GM18868 (cell line): ENCODE results near the gene SPACDR.
A peak's percentile ranks its signal among the peaks of the same experiment; 100 is the strongest.

ENCODE experiments used
- ATAC-seq: cut with Tn5 transposase; IDR thresholded peaks from one replicate; pipeline ENCODE4 v1.9.1; 2021; ENCODE audit warnings: mild to moderate bottlenecking, moderate library complexity; ENCODE audit not compliant: unreplicated experiment

Gene SPACDR

DNA sequence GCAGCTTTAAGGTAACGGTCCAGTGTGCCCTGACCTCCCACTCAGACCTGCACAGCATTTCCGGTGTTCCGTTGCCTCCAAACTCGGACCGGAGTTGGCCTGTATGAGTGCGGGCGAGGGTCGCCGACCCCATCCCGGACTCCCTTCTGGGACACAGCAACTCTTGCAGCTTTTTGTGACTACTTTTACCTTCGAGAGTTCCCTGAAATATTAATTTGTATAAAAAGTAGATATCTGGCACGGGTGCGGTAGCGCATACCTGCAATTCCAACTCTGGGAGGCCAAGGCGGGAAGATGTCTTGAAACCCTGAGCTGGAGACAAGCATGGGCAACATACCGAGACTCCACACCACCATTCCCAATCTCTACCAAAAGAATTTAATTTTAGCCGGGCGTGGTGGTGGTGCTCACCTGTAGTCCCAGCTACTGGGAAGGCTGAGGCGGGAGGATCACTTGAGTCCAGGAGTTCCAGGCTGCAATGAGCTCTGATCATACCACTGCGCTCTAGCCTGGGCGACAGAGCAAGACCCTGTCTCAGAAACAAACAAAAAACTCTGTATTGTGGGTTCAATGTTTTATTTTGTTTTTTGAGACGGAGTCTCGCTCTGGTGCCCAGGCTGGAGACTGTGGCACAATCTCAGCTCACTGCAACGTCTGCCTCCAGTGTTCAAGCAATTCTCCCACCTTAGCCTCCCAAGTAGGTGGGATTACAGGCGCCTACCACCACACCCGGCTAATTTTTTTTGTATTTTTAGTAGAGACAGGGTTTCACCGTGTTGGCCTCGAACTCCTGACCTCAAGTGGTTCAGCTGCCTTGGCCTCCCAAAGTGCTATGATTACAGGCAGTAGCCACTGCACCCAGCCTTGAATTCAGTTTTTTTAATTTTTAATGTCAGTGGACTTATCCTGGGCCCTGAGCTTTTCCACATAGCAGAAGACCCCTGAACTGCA lies 26.6 kb downstream of the SPACDR start:
- ATAC-seq = no peak

DNA sequence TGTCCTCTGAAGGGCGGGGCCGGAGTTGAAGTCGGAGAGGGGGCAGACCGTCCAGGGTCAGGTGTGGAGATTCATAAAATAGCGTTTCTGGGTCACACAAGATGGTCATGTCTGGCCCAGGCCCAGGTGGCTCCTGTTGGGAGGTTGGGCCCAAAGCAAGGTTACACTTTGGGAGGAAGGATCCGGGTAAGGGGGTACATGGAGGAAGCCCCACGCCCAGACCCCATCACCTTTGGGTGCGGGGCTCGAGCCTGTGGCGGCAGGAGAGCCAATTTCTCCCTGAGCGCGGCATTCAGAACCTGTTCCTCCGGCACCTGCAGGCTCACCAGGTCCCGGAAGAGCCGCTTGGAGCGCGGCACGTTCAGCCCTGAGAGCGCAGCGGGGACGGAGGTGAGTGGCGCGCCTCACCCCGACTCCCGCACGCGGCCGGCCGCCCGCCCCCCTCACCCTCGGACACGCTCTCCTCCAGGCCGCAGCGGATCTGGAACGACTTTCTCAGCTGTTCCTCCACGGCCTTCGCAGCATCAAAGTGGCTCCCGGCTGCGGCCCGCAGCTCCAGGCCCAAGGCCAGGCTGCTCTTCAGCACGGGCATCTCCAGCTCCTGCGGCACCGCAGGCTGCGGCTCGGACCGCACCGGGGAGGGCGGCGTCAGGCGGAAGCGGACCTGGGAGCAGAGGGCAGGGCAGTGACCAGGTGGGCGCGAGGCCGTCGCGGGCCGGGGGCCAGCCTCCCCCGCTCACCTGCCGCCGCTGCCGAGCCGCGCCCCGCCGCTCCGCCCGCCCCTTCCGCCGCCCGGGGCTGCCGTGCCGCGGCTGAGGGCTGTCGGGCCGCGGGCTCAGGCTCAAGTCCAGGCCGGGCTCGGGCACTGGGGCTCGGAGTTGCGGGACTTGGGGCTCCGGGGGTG lies 28.4 kb downstream of the SPACDR start:
- ATAC-seq = peak; percentile 18

DNA sequence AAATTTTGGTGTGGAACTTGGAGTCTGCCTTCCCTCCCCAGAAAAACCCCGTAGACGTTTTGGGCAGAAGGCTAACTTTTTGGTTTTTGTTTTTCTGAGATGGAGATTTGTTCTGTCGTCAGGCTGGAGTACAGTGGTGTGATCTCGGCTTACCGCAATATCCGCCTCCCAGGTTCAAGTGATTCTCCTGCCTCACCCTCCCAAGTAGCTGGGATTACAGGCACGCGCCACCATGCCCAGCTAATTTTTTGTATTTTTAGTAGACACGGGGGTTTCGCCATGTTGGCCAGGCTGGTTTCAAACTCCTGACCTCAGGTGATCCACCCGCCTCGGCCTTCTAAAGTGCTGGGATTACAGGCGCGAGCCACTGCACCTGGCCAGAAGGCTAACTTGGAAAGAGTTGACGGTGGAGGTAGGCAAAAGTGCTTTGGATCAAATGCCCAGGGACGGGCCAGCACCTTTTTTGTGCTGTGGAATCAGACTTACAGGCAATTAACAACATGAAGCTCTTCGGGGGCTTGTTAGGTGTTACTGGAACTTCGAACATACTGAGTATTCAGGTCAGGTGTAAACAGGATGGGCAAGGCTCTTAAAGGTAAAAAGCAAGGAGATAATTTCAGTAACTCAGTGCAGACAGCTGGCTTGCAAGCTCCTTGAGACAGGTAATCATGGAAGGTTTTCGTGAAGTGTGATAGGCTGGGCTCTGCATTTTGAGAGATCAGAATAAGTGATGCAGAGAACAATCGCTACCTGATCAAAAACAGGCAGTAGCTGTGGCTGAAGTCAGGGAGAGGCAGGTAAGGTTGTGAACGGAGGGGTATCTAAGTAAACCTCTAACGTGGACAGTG lies 29.5 kb downstream of the SPACDR start:
- no peak for ATAC-seq

DNA sequence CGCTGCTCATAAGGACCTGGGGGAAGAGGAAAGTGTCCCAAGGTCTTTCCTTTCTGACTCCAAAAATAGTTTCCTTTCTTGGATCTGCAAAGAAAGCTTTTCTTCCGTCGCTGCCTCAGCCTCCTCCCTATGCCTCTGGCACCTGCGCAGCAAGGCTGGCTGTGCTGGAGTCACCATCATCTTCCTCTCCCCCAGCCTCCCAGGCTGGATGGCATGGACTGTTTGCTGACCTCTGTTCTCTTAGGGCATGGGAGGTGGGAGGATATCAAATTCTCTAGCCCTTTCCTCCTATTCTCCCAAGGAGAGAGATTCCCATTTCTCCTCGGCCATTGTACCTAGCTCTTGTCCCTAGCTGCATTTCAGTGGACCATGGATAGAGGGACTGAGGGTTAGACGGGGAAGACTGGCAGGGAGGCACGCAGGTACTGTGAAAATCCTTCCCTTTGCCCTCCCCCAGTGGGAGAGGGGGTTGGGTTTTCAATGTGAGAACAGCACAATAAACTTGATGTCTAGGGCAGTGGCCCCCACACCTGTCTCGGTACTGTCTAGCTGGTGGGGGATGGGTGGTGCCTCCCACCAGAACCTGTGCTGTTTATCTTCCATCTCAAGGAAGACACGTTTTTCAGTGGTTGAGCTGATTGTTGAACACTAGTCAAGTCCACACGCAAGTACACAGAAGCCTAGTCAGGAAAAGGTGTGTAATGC lies 30.3 kb downstream of the SPACDR start:
- ATAC-seq = no peak

DNA sequence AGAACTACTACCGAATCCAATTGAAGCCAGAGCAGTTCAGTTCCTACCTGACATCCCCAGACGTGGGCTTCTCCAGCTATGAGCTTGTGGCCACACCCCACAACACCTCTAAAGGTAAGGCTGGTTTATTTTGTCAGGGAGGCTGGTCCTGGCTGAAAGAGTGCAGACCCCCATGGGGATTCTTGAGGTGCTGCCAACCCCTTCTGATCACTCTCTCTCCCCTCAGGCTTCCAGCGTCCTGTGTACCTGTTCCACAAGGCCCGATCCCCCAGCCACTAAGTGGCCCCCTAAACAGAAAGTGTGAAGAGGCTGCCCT lies 30.8 kb downstream of the SPACDR start:
- ATAC-seq = no peak

DNA sequence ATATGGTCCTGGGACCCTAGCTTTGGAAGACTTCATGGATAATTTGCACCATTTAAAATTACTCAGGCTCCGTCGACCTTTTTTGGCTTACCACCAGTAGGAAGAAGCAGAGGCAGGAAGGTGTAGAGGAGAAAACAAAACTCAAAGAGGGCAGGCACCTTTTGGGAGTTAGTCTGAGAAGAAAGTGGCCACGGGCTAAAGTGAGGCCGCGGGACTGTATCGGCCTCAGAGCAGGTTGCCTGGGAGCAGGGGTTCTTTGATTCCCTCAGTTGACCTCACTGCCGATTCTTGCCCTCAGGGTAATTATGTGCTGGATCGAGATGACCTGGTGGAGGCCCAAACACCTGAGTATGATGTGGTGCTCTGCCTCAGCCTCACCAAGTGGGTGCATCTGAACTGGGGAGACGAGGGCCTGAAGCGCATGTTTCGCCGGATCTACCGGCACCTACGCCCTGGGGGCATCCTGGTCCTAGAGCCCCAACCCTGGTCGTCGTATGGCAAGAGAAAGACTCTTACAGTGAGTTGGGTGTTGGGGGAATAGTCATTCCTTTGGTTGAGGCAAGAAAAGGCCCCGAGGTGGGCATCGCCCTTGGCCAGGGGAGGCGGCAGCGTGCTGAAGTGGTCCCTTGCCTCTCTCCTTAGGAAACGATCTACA lies 31.3 kb downstream of the SPACDR start:
- no peak for ATAC-seq

DNA sequence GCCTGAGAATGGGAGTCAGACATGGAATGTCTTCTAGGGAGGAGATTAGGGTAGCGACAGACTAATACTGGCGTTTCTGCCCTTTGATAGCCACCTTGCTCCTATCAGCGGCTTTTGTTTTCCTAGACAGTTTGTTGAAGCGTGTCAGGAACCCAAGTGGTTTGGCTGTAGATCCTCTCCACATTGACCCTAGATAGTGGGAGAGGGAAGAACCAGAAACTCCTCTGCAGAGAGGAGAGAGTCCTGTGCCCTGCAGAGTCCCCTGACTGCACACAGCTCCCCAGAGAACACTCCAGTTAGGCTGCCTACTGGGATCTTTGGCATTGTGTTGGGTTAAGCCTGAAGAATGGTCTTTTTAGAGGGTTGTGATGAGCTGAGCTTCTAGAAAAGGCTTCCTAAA lies 32.0 kb downstream of the SPACDR start:
- ATAC-seq = no peak

DNA sequence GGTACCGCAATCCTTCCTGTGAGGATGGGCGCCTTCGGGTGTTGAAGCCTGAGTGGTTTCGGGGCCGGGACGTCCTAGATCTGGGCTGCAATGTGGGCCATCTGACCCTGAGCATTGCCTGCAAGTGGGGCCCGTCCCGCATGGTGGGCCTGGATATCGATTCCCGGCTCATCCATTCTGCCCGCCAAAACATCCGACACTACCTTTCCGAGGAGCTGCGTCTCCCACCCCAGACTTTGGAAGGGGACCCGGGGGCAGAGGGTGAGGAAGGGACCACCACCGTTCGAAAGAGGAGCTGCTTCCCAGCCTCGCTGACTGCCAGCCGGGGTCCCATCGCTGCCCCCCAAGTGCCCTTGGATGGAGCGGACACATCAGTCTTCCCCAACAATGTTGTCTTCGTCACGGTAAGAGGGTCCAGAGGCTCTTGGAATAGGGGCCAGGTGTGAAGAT lies 32.7 kb downstream of the SPACDR start:
- ATAC-seq = no peak

DNA sequence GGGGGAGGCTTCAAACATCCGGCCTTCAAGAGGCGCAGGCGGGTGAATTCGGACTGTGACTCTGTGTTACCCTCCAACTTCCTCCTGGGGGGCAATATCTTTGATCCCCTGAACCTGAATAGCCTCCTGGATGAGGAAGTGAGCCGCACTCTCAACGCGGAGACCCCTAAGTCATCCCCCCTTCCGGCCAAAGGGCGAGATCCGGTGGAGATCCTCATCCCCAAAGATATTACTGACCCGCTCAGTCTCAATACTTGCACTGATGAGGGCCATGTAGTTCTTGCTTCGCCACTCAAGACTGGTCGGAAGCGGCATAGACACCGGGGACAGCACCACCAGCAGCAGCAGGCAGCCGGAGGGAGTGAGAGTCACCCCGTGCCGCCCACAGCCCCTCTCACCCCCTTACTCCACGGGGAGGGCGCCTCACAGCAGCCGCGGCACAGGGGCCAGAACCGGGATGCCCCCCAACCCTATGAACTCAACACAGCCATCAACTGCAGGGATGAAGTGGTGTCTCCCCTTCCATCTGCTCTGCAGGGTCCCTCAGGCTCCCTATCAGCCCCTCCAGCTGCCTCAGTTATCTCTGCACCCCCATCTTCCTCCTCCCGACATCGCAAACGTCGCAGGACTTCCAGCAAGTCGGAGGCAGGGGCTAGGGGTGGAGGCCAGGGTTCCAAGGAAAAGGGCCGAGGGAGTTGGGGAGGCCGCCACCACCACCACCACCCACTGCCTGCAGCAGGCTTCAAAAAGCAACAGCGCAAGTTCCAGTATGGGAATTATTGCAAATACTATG lies 33.4 kb downstream of the SPACDR start:
- ATAC-seq = no peak

DNA sequence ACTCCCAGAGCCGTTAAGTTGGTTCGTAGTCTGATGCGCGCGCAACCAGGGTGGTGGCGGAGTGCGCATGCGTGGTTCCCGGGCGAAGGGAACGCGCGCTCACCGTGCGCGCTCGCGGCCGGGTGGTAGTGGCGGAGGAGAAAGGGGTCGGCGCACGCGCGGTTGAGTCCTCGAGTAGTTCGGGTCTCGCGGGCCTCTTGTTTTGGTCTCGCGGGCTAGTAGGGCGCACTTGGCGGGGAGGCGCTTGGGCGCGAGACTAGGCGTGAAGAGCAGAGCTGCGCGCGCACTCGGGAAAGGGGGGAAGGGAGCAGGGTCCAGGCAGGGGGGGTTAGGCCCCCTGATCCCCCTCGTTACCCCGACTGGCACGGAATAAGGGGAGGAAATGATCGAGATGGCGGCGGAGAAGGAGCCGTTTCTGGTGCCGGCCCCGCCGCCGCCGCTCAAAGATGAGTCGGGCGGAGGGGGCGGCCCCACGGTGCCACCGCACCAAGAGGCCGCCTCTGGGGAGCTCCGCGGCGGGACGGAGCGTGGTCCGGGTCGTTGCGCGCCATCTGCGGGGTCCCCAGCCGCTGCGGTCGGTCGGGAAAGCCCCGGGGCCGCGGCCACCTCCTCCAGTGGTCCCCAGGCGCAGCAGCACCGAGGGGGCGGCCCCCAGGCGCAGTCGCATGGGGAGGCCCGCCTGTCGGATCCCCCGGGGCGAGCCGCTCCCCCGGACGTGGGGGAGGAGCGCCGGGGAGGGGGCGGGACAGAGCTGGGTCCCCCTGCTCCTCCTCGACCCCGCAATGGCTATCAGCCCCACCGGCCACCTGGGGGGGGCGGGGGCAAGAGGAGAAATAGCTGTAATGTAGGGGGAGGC lies 34.2 kb downstream of the SPACDR start, which contains the start of gene MEPCE:
MEPCE (plus strand) TSS at position 195 of the 856 bp plus-strand sequence; CDS start at position 383, 188 bp downstream.
- peak; percentile 39 for ATAC-seq

DNA sequence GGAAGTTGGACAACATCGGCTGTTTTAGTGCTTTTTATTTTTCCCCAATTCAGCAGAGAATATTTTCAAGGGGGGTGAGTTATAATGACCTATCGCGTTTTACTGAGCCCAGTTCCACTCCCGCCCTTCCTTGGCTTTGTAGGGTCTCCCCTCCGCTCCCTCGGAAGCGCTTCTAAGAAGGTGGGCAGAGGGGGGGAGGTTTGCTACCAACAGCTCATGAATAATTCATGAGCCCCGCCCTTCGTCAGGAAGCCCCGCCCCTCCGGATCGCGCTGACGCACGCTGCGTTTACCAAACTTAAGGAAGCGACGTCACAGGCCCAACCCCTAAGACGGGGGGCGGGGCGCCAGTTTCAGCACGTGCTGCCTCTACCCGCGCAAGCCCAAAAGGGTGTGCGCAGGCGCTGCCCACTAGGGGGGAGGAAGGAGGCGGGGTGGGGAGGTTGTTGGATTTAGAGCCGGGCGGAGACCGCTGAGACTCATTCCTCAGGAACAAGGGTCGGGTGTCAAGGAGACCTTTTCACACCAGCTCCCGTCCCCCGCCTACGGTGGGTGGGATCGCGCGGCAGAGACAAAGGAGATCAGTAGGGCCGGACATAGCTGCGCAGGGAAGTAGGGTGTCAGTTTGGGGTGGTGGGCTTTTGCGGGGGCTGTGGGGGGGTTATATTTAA lies 35.0 kb downstream of the SPACDR start:
- ATAC-seq = peak; percentile 48

DNA sequence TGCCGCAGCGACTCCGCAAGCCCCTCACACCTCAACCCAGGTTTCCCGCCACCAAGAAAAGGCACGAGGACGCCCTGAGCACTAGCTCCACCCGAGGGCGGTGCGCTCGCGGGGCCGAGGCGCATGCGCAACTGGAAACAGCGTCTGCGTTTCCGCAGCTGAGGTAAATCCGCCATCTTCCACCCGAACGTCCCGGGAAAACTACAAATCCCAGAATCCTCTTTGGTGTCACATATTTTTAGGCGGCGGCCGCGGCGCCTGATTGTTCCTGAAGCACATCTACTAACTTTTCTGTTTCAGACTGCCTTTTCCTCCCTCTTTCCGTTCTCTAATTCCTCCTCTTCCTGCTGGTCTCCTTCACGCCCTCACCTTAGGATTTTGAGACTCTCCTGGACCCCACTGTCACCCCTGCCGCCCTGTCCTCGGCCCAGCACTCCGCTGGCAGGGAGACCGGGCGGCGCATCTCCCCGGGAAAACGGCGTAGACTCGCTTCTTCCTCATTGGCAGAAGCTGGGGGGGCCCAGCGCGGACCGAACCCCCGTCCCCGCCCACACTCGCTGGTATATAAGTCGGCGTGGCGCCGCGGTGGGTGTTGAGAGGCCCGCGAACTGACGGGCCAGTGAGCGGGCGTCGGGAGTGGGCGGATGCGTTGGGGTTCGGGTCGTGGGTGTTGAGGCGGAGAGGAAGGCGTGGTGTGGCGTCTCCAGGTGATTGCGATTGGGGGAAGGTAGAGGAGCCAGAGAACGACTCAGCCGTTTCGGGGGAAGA lies 35.7 kb downstream of the SPACDR start, which contains the start of gene ZCWPW1:
ZCWPW1 (minus strand) TSS at position 505 of the 768 bp plus-strand sequence. CDS start 8,054 bp downstream, outside the sequence.
- peak; percentile 36 for ATAC-seq

DNA sequence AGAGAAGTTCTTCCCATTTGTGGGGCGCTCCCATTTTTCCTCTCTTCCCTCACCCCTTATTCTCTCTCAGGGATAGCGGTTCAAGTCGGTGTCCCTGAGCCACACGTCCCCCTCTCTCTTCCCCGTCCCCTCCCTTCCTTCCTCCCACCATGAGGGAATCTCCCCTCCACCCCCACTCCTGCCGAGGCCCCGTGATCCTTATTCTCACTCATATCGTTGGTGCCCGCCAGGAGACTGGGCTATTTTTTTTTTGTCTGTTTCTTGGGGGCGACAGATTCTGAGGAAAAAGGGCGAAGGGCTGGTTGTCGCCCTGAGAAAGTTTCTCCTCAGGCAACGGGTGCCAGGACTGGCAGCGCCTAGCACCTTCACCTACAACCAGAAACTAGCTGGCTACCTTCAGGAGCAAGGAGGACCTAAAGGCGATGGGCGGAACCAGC lies 36.3 kb downstream of the SPACDR start:
- no peak for ATAC-seq

DNA sequence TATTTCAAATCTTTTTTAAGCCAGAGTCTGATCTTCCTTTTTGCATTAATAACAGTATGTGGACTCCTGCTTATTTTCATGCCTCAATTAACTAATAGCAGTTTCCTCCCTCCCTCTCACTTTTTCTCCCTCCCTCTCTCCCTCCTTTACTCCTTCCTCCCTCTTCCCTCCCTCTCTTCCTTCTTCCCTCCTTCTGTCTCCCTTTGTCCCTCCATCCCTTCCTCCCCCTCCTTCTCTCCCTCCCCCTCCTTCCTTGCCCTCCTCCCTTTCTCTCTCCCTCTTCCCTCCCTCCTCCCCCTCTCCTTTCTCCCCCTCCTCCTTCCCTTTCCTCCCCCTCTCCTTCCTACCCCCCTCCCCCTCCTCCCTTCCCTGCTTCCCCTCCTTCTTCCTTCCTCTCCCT lies 37.5 kb downstream of the SPACDR start:
- no peak for ATAC-seq

DNA sequence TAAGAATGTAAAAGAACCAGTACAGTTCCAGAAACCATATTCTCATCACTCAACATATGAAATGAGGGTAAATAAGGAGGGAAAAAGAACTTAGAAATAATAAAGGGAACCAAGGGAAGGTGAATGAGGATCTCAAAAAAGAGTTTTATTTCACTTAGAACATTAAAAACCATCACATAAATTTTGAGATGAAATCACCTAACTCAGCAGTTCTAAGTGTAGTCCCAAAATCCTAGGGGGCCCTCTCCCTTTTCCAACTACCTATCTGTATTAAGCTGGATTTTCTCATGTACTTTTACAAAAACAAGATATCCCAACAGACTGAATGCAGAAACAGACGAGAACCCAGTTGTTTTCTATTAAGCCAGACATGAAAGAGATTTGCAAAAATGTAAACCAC lies 38.7 kb downstream of the SPACDR start:
- ATAC-seq = no peak

DNA sequence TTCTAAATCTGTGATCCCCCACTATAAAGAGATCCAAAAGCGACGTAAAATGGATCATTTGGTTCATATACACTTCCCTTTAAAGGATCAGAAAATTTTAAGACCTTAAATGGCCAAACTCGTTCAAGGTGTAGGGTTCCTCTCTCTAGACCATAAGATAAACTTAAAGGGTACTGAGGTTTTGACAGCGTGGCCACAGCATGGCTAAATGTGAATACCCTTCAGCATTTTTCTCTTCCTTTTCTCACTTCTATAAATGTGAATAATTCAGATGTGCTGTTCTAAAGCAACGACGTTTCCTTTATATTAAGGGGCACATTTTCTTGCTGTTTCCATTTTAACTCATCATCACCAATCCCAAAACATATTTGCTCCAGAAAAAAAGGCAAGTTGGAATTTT lies 40.7 kb downstream of the SPACDR start:
- no peak for ATAC-seq
